GM23338 (cell line): Measurements from ENCODE around the gene RTF1. TPM values are rescaled to one million over a fixed set of nuclear protein-coding genes. Genes with fewer than 3 reads are reported as not detected.

Experiments
- ATAC-seq: fragments of 200-7000 bp; cut with Tn5 transposase; 3 replicates; pipeline ENCODE4 v1.9.1; 2020
- DNase-seq: peaks from one replicate; pipeline ENCODE4 v3.0.0-alpha.2; 2015; ENCODE audit warnings: low spot score
- H2AFZ ChIP-seq: fragments of 200-600 bp; sonication (generic); 2 replicates; pipeline ENCODE4 v1.8.0; 2016; ENCODE audit warnings: antibody characterized with exemption, mild to moderate bottlenecking, moderate library complexity
- H3F3A ChIP-seq: fragments of 200-600 bp; sonication (generic); replicated peaks from 2 replicates; pipeline ENCODE4 v1.8.0; 2017; ENCODE audit warnings: antibody characterized with exemption, mixed run types, low read depth
- H3K27ac ChIP-seq: fragments of 200-600 bp; sonication (generic); 2 replicates; pipeline ENCODE4 v1.6.1; 2016; ENCODE audit warnings: low read depth
- H3K27me3 ChIP-seq: fragments of 200-600 bp; sonication (generic); 2 replicates; pipeline ENCODE4 v1.8.0; 2016; ENCODE audit warnings: mild to moderate bottlenecking, mixed run types, moderate library complexity; ENCODE audit not compliant: insufficient read depth
- H3K36me3 ChIP-seq: fragments of 200-600 bp; sonication (generic); 2 replicates; pipeline ENCODE4 v1.8.0; 2016; ENCODE audit warnings: mild to moderate bottlenecking; ENCODE audit not compliant: insufficient read depth
- H3K4me1 ChIP-seq: fragments of 200-600 bp; sonication (generic); 2 replicates; pipeline ENCODE4 v1.8.0; 2016; ENCODE audit warnings: mild to moderate bottlenecking, moderate library complexity; ENCODE audit not compliant: insufficient read depth
- H3K4me2 ChIP-seq: fragments of 200-600 bp; sonication (generic); 2 replicates; pipeline ENCODE4 v1.7.1; 2017; ENCODE audit warnings: mixed run types
- H3K4me3 ChIP-seq: fragments of 200-600 bp; sonication (generic); 2 replicates; pipeline ENCODE4 v1.6.1; 2016; ENCODE audit warnings: mixed run types
- H3K79me2 ChIP-seq: fragments of 200-600 bp; sonication (generic); replicated peaks from 2 replicates; pipeline ENCODE4 v1.8.0; 2017; ENCODE audit warnings: mild to moderate bottlenecking; ENCODE audit not compliant: insufficient read depth
- H3K9me2 ChIP-seq: fragments of 200-600 bp; sonication (generic); 2 replicates; pipeline ENCODE4 v1.8.0; 2017; ENCODE audit not compliant: insufficient read depth
- H4K20me1 ChIP-seq: fragments of 200-600 bp; sonication (generic); replicated peaks from 2 replicates; pipeline ENCODE4 v1.8.0; 2017; ENCODE audit warnings: mild to moderate bottlenecking; ENCODE audit not compliant: insufficient read depth
- H3K27ac Mint-ChIP-seq: 2 replicates; pipeline ENCODE4 v1.8.0; 2020; ENCODE audit warnings: inconsistent platforms, mild to moderate bottlenecking, moderate library complexity, mixed read lengths
- H3K27me3 Mint-ChIP-seq: 3 replicates; pipeline ENCODE4 v1.8.0; 2022; ENCODE audit warnings: low read depth, mild to moderate bottlenecking, moderate library complexity, mixed read lengths, inconsistent platforms; ENCODE audit not compliant: insufficient read depth, poor library complexity
- H3K36me3 Mint-ChIP-seq: 3 replicates; pipeline ENCODE4 v1.8.0; 2021; ENCODE audit warnings: low read depth, mild to moderate bottlenecking, inconsistent platforms, moderate library complexity, mixed read lengths
- H3K4me1 Mint-ChIP-seq: 3 replicates; pipeline ENCODE4 v1.8.0; 2020; ENCODE audit warnings: mild to moderate bottlenecking, inconsistent platforms, mixed read lengths
- H3K4me3 Mint-ChIP-seq: 3 replicates; pipeline ENCODE4 v1.8.0; 2021; ENCODE audit warnings: moderate library complexity, mild to moderate bottlenecking, inconsistent platforms, mixed read lengths
- H3K9me3 Mint-ChIP-seq: 3 replicates; pipeline ENCODE4 v1.8.0; 2020; ENCODE audit warnings: moderate library complexity, mild to moderate bottlenecking, inconsistent platforms, mixed read lengths
- EZH2 ChIP-seq: fragments of 200-600 bp; sonication (generic); IDR thresholded peaks from one replicate; pipeline ENCODE4 v1.8.0; 2017; ENCODE audit warnings: antibody characterized with exemption, mild to moderate bottlenecking, low read depth; ENCODE audit not compliant: unreplicated experiment
- EZH2phosphoT487 ChIP-seq: fragments of 200-600 bp; sonication (generic); IDR thresholded peaks from one replicate; pipeline ENCODE4 v1.8.1; 2018; ENCODE audit warnings: antibody characterized with exemption; ENCODE audit not compliant: unreplicated experiment
- JUNB ChIP-seq: IDR thresholded peaks from one replicate; pipeline ENCODE4 v1.6.1; 2016; ENCODE audit warnings: antibody characterized with exemption; ENCODE audit not compliant: unreplicated experiment
- POLR2AphosphoS5 ChIP-seq: IDR thresholded peaks from 2 replicates; pipeline ENCODE4 v1.6.1; 2016; ENCODE audit warnings: antibody characterized with exemption, low read depth
- ZNF114 ChIP-seq: fragments of 250-450 bp; sonication (Bioruptor Pico); IDR thresholded peaks from 2 replicates; pipeline ENCODE4 v1.5.0; 2020; ENCODE audit warnings: mild to moderate bottlenecking, moderate library complexity
- polyA plus RNA-seq: library from polyadenylated mRNA; unstranded; fragments of >200 nt; fragmentation: Nextera tagmentation; extraction: Ambion mirVana; gene quantifications from 2 replicates; pipeline ENCODE4 v1.2.1, GENCODE V29; 2016
- total RNA-seq: library from RNA; depleted of rRNA; stranded (reverse); fragments of >200 nt; shearing (Covaris generic); gene quantifications from 2 replicates; pipeline ENCODE4 v1.2.3, GENCODE V29; 2014
- TF ChIP-seq, protein P1 (sequence below): fragments of 250-450 bp; sonication (Bioruptor Pico); IDR thresholded peaks from 2 replicates; pipeline ENCODE4 v1.5.0; 2020; ENCODE audit warnings: mild to moderate bottlenecking, moderate library complexity
- TF ChIP-seq, protein P2 (sequence below), 2 experiments: fragments of 200-600 bp in 1 of 2; sonication (generic) in 1 of 2; conservative IDR thresholded peaks; 2 replicates each; pipeline versions ENCODE4 v1.5.1 to v1.6.1; 2016 to 2017; ENCODE audit warnings: antibody characterized with exemption in 2 of 2, low read depth in 2 of 2, mild to moderate bottlenecking in 2 of 2, moderate library complexity in 1 of 2

The RTF1 gene
- total and polyA plus RNA-seq, 2 experiments from 2014 or later = 38.1 to 298 TPM

DNA sequence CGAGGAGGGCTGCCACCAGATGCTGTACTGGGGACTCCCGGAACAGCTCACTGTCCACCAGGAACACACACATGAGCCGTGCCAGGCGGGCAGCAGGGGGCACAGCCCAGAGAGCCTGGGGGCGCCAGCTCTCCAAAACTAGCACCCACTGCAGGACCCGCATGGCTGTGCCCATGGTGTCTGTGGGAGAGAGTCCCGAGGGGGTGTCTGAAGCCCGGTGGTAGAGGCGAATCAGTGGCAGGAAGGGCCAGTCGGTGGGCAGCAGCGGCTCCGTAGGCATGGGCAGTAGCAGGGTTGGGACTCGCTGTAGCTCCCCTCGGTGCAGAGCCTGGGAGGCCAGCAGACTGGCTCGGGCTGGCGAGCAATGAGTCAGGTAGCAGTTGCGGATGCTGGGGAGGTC is 103.7 kb downstream of the RTF1 start (continued):
- TF ChIP-seq, protein P1, sequence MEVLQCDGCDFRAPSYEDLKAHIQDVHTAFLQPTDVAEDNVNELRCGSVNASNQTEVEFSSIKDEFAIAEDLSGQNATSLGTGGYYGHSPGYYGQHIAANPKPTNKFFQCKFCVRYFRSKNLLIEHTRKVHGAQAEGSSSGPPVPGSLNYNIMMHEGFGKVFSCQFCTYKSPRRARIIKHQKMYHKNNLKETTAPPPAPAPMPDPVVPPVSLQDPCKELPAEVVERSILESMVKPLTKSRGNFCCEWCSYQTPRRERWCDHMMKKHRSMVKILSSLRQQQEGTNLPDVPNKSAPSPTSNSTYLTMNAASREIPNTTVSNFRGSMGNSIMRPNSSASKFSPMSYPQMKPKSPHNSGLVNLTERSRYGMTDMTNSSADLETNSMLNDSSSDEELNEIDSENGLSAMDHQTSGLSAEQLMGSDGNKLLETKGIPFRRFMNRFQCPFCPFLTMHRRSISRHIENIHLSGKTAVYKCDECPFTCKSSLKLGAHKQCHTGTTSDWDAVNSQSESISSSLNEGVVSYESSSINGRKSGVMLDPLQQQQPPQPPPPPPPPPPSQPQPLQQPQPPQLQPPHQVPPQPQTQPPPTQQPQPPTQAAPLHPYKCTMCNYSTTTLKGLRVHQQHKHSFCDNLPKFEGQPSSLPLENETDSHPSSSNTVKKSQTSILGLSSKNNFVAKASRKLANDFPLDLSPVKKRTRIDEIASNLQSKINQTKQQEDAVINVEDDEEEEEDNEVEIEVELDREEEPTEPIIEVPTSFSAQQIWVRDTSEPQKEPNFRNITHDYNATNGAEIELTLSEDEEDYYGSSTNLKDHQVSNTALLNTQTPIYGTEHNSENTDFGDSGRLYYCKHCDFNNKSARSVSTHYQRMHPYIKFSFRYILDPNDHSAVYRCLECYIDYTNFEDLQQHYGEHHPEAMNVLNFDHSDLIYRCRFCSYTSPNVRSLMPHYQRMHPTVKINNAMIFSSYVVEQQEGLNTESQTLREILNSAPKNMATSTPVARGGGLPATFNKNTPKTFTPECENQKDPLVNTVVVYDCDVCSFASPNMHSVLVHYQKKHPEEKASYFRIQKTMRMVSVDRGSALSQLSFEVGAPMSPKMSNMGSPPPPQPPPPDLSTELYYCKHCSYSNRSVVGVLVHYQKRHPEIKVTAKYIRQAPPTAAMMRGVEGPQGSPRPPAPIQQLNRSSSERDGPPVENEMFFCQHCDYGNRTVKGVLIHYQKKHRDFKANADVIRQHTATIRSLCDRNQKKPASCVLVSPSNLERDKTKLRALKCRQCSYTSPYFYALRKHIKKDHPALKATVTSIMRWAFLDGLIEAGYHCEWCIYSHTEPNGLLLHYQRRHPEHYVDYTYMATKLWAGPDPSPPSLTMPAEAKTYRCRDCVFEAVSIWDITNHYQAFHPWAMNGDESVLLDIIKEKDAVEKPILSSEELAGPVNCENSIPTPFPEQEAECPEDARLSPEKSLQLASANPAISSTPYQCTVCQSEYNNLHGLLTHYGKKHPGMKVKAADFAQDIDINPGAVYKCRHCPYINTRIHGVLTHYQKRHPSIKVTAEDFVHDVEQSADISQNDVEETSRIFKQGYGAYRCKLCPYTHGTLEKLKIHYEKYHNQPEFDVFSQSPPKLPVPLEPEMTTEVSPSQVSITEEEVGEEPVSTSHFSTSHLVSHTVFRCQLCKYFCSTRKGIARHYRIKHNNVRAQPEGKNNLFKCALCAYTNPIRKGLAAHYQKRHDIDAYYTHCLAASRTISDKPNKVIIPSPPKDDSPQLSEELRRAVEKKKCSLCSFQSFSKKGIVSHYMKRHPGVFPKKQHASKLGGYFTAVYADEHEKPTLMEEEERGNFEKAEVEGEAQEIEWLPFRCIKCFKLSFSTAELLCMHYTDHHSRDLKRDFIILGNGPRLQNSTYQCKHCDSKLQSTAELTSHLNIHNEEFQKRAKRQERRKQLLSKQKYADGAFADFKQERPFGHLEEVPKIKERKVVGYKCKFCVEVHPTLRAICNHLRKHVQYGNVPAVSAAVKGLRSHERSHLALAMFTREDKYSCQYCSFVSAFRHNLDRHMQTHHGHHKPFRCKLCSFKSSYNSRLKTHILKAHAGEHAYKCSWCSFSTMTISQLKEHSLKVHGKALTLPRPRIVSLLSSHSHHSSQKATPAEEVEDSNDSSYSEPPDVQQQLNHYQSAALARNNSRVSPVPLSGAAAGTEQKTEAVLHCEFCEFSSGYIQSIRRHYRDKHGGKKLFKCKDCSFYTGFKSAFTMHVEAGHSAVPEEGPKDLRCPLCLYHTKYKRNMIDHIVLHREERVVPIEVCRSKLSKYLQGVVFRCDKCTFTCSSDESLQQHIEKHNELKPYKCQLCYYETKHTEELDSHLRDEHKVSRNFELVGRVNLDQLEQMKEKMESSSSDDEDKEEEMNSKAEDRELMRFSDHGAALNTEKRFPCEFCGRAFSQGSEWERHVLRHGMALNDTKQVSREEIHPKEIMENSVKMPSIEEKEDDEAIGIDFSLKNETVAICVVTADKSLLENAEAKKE (CRISPR knock-in tag) = no peak
- TF ChIP-seq, protein P2, sequence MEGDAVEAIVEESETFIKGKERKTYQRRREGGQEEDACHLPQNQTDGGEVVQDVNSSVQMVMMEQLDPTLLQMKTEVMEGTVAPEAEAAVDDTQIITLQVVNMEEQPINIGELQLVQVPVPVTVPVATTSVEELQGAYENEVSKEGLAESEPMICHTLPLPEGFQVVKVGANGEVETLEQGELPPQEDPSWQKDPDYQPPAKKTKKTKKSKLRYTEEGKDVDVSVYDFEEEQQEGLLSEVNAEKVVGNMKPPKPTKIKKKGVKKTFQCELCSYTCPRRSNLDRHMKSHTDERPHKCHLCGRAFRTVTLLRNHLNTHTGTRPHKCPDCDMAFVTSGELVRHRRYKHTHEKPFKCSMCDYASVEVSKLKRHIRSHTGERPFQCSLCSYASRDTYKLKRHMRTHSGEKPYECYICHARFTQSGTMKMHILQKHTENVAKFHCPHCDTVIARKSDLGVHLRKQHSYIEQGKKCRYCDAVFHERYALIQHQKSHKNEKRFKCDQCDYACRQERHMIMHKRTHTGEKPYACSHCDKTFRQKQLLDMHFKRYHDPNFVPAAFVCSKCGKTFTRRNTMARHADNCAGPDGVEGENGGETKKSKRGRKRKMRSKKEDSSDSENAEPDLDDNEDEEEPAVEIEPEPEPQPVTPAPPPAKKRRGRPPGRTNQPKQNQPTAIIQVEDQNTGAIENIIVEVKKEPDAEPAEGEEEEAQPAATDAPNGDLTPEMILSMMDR (conservative IDR thresholded peaks at IDR 0.05; ENCODE audit: low read depth in 2 of 2) = no peak
- TF ChIP-seq ZNF114 (CRISPR knock-in tag) (no peak), EZH2phosphoT487 (no peak), JUNB (no peak)

DNA sequence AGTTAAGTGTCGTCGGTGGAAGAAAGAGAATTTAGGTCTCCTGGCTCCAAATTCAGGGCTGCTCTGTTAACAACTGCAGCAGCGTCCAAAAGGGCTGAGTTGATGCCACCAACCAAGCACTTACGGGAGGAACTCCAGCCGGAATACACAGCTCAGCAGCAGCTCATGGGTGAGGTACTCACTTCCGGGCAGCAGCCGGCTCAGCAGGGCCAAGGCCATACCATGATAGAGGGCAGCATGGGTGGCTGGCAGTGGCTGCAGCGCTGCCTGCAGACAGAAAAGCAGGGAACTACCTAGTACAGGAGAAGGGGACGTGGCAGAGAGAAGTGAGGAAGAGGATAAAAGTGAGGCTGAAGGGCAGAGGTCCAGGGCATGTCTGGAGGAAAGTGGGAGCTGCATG is 104.7 kb downstream of the RTF1 start:
- ATAC-seq (no peak), DNase-seq (no peak)
- no peaks in the 10 kb centered on the region for H3K9me2 ChIP-seq
- Mint-ChIP-seq H3K36me3 (peaks cover 27% of the 10 kb centered on the region), H3K27me3 (peaks cover 5% of the 10 kb centered on the region), H3K9me3 (no peaks in the 10 kb centered on the region), H3K4me1 (no peaks in the 10 kb centered on the region), H3K27ac (no peak overlapping the region), H3K4me3 (no peak overlapping the region)
- no peak overlapping the region for H3K4me2 ChIP-seq
- no peak overlapping the region for H3K4me3 ChIP-seq
- no peak overlapping the region for H2AFZ ChIP-seq
- H3K27ac ChIP-seq = no peak overlapping the region
- no peaks in the 10 kb centered on the region for H3F3A ChIP-seq
- no peaks in the 10 kb centered on the region; the same call in 1 of the 2 replicates for H4K20me1 ChIP-seq
- no peaks in the 10 kb centered on the region for H3K36me3 ChIP-seq
- H3K4me1 ChIP-seq = no peaks in the 10 kb centered on the region
- no peaks in the 10 kb centered on the region for H3K27me3 ChIP-seq
- no peaks in the 10 kb centered on the region for H3K79me2 ChIP-seq
- TF ChIP-seq EZH2 (no peak), POLR2AphosphoS5 (no peak)
- TF ChIP-seq, protein P1 (CRISPR knock-in tag) = no peak
